GM19438 (cell line): Measurements from ENCODE around the gene PRUNE2.
"Not testable (repeated sequence)": the region's sequence is repeated elsewhere in the genome, so short reads cannot be mapped to it uniquely, and the experiment has no call there.

Experiments used
- ATAC-seq: cut with Tn5 transposase; IDR thresholded peaks from one replicate; pipeline ENCODE4 v1.9.1; 2021; ENCODE audit warnings: low read depth; ENCODE audit not compliant: unreplicated experiment

Gene PRUNE2

GRCh38 chr9:76751001-76751400 lies 154.9 kb downstream of the PRUNE2 start:
- ATAC-seq: no peak

- ATAC-seq: no peak
Observed at GRCh38 chr9:76744336-76744735, 161.6 kb downstream of the PRUNE2 start.

- no peak for ATAC-seq
Observed at GRCh38 chr9:76743931-76744330, 162.0 kb downstream of the PRUNE2 start.

- ATAC-seq: not testable (repeated sequence)
Observed at GRCh38 chr9:76742890-76743289, 163.0 kb downstream of the PRUNE2 start.

GRCh38 chr9:76741524-76741923 lies 164.4 kb downstream of the PRUNE2 start:
- ATAC-seq: no peak

GRCh38 chr9:76738402-76738801 lies 167.5 kb downstream of the PRUNE2 start:
- ATAC-seq: no peak

GRCh38 chr9:76737154-76737902 lies 168.6 kb downstream of the PRUNE2 start:
- ATAC-seq: no peak

- no peak for ATAC-seq
Observed at GRCh38 chr9:76734716-76735115, 171.2 kb downstream of the PRUNE2 start.

GRCh38 chr9:76733096-76733495 lies 172.8 kb downstream of the PRUNE2 start:
- no peak for ATAC-seq

GRCh38 chr9:76732341-76732958 lies 173.5 kb downstream of the PRUNE2 start:
- ATAC-seq: no peak

GRCh38 chr9:76730801-76731200 lies 175.1 kb downstream of the PRUNE2 start:
- no peak for ATAC-seq

GRCh38 chr9:76729980-76730737 lies 175.8 kb downstream of the PRUNE2 start:
- ATAC-seq: no peak

GRCh38 chr9:76729116-76729515 lies 176.8 kb downstream of the PRUNE2 start:
- no peak for ATAC-seq

- no peak for ATAC-seq
Observed at GRCh38 chr9:76725885-76726284, 180.0 kb downstream of the PRUNE2 start.

- no peak for ATAC-seq
Observed at GRCh38 chr9:76725011-76725546, 180.8 kb downstream of the PRUNE2 start.

GRCh38 chr9:76720245-76720644 lies 185.7 kb downstream of the PRUNE2 start:
- no peak for ATAC-seq

GRCh38 chr9:76718166-76718565 lies 187.7 kb downstream of the PRUNE2 start:
- ATAC-seq: no peak

- no peak for ATAC-seq
Observed at GRCh38 chr9:76717613-76718012, 188.3 kb downstream of the PRUNE2 start.

GRCh38 chr9:76717176-76717575 lies 188.7 kb downstream of the PRUNE2 start:
- no peak for ATAC-seq

GRCh38 chr9:76716085-76716672 lies 189.7 kb downstream of the PRUNE2 start:
- no peak for ATAC-seq

- no peak for ATAC-seq
Observed at GRCh38 chr9:76713381-76713780, 192.5 kb downstream of the PRUNE2 start.
